ENCODE measurements around the gene UNK. TPM values are rescaled to one million over a fixed set of nuclear protein-coding genes. Genes with fewer than 3 reads are reported as not detected.

The UNK gene
- polyA plus RNA-seq, 2 of the 4 experiments (the other 2 are of a cell fraction): 27.0 to 34.5 TPM

GRCh38 chr17:75845058-75845711 is 60.6 kb downstream of the UNK start (continued):
- TF ChIP-seq ZFP36 (IDR thresholded peaks at IDR 0.05; ENCODE audit: borderline replicate concordance, partially characterized antibody) (no peak), ZC3H11A (IDR thresholded peaks at IDR 0.05) (no peak), USF2 (IDR thresholded peaks at IDR 0.05) (peak; percentile 65), RARB (CRISPR knock-in tag; IDR thresholded peaks at IDR 0.05) (no peak), KDM5A (IDR thresholded peaks at IDR 0.05) (no peak), EHF (CRISPR knock-in tag; IDR thresholded peaks at IDR 0.05) (no peak), HOXB13 (CRISPR knock-in tag; IDR thresholded peaks at IDR 0.05; ENCODE audit: low read depth) (0 out of 2 replicates have a peak, but pooled peaks have one; percentile 40)

DNA sequence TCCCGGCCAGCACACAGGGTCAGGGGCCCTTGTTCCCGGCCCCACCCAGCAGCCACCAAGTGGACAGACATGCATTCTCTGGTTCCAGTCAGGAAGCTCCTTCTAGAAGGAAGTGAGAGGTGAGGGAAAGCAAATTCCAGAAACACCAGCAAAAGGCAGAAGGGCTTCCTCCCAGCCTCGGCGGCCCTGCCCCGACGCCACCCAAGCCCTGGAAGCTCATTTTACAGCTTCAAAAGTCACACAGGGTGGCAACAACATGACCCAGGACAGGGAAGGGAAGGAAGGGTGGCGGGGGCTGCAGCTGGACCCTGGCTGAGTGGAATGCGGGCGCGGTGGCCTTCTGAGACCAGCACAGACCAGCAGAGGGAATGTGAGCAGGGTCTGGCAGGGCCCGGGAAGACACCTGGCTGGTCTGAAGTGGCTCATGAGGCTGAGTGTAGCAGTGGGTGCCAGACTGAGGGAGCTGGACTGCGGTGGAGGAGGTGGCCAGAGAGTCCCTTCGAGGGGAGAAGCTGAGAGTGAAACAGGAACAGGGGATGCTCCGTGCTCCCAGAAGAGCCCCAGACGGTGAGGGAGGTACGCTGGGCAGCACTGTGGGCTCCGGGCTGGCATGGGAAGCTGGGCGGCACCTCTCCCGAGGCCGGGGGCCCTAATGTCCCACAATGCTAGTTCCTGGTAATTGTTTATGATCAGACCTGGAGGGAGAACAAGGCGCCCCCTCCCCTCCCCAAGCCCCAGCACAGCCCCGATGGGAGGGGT is 61.5 kb downstream of the UNK start:
- WGBS (ENCODE audit: missing lambda C conversion rate): 80% methylated on average over 22 of the region's 22 CpGs
- Histone ChIP-seq H3K27ac (peak overlapping the region; percentile 79 to 89), H3K9me3 (no peaks in the 10 kb centered on the region), H3K4me3 (no peak overlapping the region), H3K4me1 (peaks cover 43% of the 10 kb centered on the region), H3K4me2 (peak overlapping the region; percentile 60)
- DNase-seq (ENCODE audit: low read depth in 1 of 2, low spot score in 1 of 2): no peak
- POLR2A ChIA-PET: interaction anchor here (0.5 to 4.4 kb wide), 3 partner anchors 9 to 66 kb away, joined by 4 to 23 read pairs (median 4); partner anchors contain the start of gene WBP2
- TF ChIP-seq GATA3 (IDR thresholded peaks at IDR 0.05; ENCODE audit: borderline replicate concordance) (no peak), EHMT2 (IDR thresholded peaks at IDR 0.05; ENCODE audit: low read depth) (no peak), MAFK (IDR thresholded peaks at IDR 0.05; ENCODE audit: partially characterized antibody) (no peak), NFE2L2 (conservative IDR thresholded peaks at IDR 0.05; ENCODE audit: low read length) (no peak), PHF8 (IDR thresholded peaks at IDR 0.05; ENCODE audit: borderline replicate concordance, low read depth) (no peak), REST (IDR thresholded peaks at IDR 0.05) (no peak), E2F6 (IDR thresholded peaks at IDR 0.05; ENCODE audit: borderline replicate concordance, low read depth) (no peak), POLR2A (IDR thresholded peaks at IDR 0.05; ENCODE audit: low read length) (no peak), POLR2AphosphoS2 (conservative IDR thresholded peaks at IDR 0.05; ENCODE audit: low read length) (no peak), NPAS2 (CRISPR knock-in tag; IDR thresholded peaks at IDR 0.05; ENCODE audit: borderline replicate concordance) (no peak), FOSB (CRISPR knock-in tag; IDR thresholded peaks at IDR 0.05) (no peak), ZNF302 (CRISPR knock-in tag; IDR thresholded peaks at IDR 0.05) (no peak), RARB (CRISPR knock-in tag; IDR thresholded peaks at IDR 0.05) (no peak), HMGXB4 (CRISPR knock-in tag; IDR thresholded peaks at IDR 0.05; ENCODE audit: borderline replicate concordance) (no peak)
- TF ChIP-seq, protein P1, sequence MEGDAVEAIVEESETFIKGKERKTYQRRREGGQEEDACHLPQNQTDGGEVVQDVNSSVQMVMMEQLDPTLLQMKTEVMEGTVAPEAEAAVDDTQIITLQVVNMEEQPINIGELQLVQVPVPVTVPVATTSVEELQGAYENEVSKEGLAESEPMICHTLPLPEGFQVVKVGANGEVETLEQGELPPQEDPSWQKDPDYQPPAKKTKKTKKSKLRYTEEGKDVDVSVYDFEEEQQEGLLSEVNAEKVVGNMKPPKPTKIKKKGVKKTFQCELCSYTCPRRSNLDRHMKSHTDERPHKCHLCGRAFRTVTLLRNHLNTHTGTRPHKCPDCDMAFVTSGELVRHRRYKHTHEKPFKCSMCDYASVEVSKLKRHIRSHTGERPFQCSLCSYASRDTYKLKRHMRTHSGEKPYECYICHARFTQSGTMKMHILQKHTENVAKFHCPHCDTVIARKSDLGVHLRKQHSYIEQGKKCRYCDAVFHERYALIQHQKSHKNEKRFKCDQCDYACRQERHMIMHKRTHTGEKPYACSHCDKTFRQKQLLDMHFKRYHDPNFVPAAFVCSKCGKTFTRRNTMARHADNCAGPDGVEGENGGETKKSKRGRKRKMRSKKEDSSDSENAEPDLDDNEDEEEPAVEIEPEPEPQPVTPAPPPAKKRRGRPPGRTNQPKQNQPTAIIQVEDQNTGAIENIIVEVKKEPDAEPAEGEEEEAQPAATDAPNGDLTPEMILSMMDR (IDR thresholded peaks at IDR 0.05): no peak
- no peak for FAIRE-seq
- peak in 1 of 2 experiments; percentile 21; a peak in 3 of 6 replicates for ATAC-seq
- CTCF ChIA-PET: interaction anchor here (0.7 to 37.0 kb wide), 24 partner anchors 10 to 213 kb away, joined by 3 to 691 read pairs (median 4); partner anchors contain the start of genes GALK1, SMIM5, TRIM47 and TRIM65
